ENCODE measurements around the gene KIRREL3. TPM values are rescaled to one million over a fixed set of nuclear protein-coding genes. Genes with fewer than 3 reads are reported as not detected.

Gene KIRREL3
- total RNA-seq, 2 experiments from 2014 or later = not detected

- Mint-ChIP-seq H3K36me3 (ENCODE audit: low read depth) (no peaks in the 10 kb centered on the region), H3K4me1 (ENCODE audit: low read depth) (no peaks in the 10 kb centered on the region), H3K27me3 (peaks cover 22% of the 10 kb centered on the region), H3K27ac (no peak overlapping the region), H3K9me3 (no peaks in the 10 kb centered on the region), H3K4me3 (no peak overlapping the region)
- intact Hi-C loops (cut with DNase I, micrococcal nuclease) = no loop called here
- Histone ChIP-seq H3K4me1 (ENCODE audit: insufficient read depth, low read length) (no peaks in the 10 kb centered on the region), H3K27me3 (ENCODE audit: control insufficient read depth in 1 of 2, insufficient read depth in 2 of 2, low read length in 2 of 2) (no peaks in the 10 kb centered on the region), H3K36me3 (ENCODE audit: insufficient read depth, low read length) (no peaks in the 10 kb centered on the region), H3K4me3 (ENCODE audit: low read length) (no peak overlapping the region), H3K27ac (ENCODE audit: low read depth in 1 of 2, low read length in 2 of 2) (no peak overlapping the region), H3K9me3 (ENCODE audit: control insufficient read depth in 1 of 2, insufficient read depth in 1 of 2, low read length in 2 of 2) (no peaks in the 10 kb centered on the region)
- ChIA-PET POLR2A (no interaction called here), CTCF (no interaction called here)
- DNase-seq (no peak), ATAC-seq (ENCODE audit: poor library complexity) (no peak)
- TF ChIP-seq CTCF (IDR thresholded peaks at IDR 0.05) = no peak
Observed at GRCh38 chr11:126495281-126496220, 505.0 kb downstream of the KIRREL3 start.

- no peak for TF ChIP-seq CTCF (IDR thresholded peaks at IDR 0.05)
- Mint-ChIP-seq H3K36me3 (ENCODE audit: low read depth) (no peaks in the 10 kb centered on the region), H3K4me1 (ENCODE audit: low read depth) (no peaks in the 10 kb centered on the region), H3K27ac (no peak overlapping the region), H3K27me3 (peaks cover 18% of the 10 kb centered on the region), H3K9me3 (no peaks in the 10 kb centered on the region), H3K4me3 (no peak overlapping the region)
- Histone ChIP-seq H3K36me3 (ENCODE audit: insufficient read depth, low read length) (no peaks in the 10 kb centered on the region), H3K27me3 (ENCODE audit: control insufficient read depth in 1 of 2, insufficient read depth in 2 of 2, low read length in 2 of 2) (no peaks in the 10 kb centered on the region), H3K9me3 (ENCODE audit: control insufficient read depth in 1 of 2, insufficient read depth in 1 of 2, low read length in 2 of 2) (no peaks in the 10 kb centered on the region), H3K4me3 (ENCODE audit: low read length) (no peak overlapping the region), H3K27ac (ENCODE audit: low read depth in 1 of 2, low read length in 2 of 2) (no peak overlapping the region), H3K4me1 (ENCODE audit: insufficient read depth, low read length) (no peaks in the 10 kb centered on the region)
- DNase-seq (no peak), ATAC-seq (ENCODE audit: poor library complexity) (no peak)
- ChIA-PET POLR2A (no interaction called here), CTCF (no interaction called here)
- intact Hi-C loops (cut with DNase I, micrococcal nuclease) = no loop called here
Observed at GRCh38 chr11:126494831-126495230, 505.7 kb downstream of the KIRREL3 start.

- no peak for TF ChIP-seq CTCF (IDR thresholded peaks at IDR 0.05)
- Mint-ChIP-seq H3K4me3 (no peak overlapping the region), H3K36me3 (ENCODE audit: low read depth) (no peaks in the 10 kb centered on the region), H3K27ac (no peak overlapping the region), H3K27me3 (peaks cover 6% of the 10 kb centered on the region), H3K4me1 (ENCODE audit: low read depth) (no peaks in the 10 kb centered on the region), H3K9me3 (no peaks in the 10 kb centered on the region)
- ATAC-seq (ENCODE audit: poor library complexity) (no peak), DNase-seq (peak in 1 of 14 experiments; percentile 21)
- no peak overlapping the region for H3K27ac ChIP-seq (ENCODE audit: low read depth in 1 of 2, low read length in 2 of 2)
- intact Hi-C loops (cut with DNase I, micrococcal nuclease) = no loop called here
- no peaks in the 10 kb centered on the region for H3K4me1 ChIP-seq (ENCODE audit: insufficient read depth, low read length)
- CTCF ChIA-PET = no interaction called here
- H3K36me3 ChIP-seq (ENCODE audit: insufficient read depth, low read length) = no peaks in the 10 kb centered on the region
- H3K9me3 ChIP-seq (ENCODE audit: control insufficient read depth in 1 of 2, insufficient read depth in 1 of 2, low read length in 2 of 2) = no peaks in the 10 kb centered on the region
- POLR2A ChIA-PET = no interaction called here
- H3K4me3 ChIP-seq (ENCODE audit: low read length) = no peak overlapping the region
- H3K27me3 ChIP-seq (ENCODE audit: control insufficient read depth in 1 of 2, insufficient read depth in 2 of 2, low read length in 2 of 2) = no peaks in the 10 kb centered on the region
Observed at GRCh38 chr11:126492331-126493082, 508.1 kb downstream of the KIRREL3 start.

All from CD4-positive, alpha-beta T cell (primary cell).